ENCODE measurements around the gene COMMD1.

- no peak for TF ChIP-seq CTCF (IDR thresholded peaks at IDR 0.05)
- TF ChIP-seq POLR2A (IDR thresholded peaks at IDR 0.05), result no peak
- no peak for TF ChIP-seq POLR2AphosphoS5 (IDR thresholded peaks at IDR 0.05; ENCODE audit: insufficient read depth in 1 of 2, low read depth in 1 of 2)
These were observed 197.0 kb downstream of the COMMD1 start for GRCh38 chr2:62102402-62102920.

Data from vagina (tissue), 2 donors.